A673 (cell line): Measurements from ENCODE around the gene F7.

Source experiments
- EZH2 ChIP-seq: fragments of 200-600 bp; sonication (generic); IDR thresholded peaks from 2 replicates; pipeline ENCODE4 v1.6.1; 2017; ENCODE audit warnings: borderline replicate concordance, low read depth, mild to moderate bottlenecking, mixed read lengths, antibody characterized with exemption, low read length; ENCODE audit not compliant: poor library complexity, severe bottlenecking
- TF ChIP-seq, protein P1 (sequence below): fragments of 300-800, 200-600 bp; sonication (generic); conservative IDR thresholded peaks from 2 replicates; pipeline ENCODE4 v1.5.1; 2017; ENCODE audit warnings: low read depth, mild to moderate bottlenecking, antibody characterized with exemption, low read length, moderate library complexity, mixed read lengths

GRCh38 chr13:113145911-113146598, 40.5 kb downstream of the F7 start:
- TF ChIP-seq EZH2 = no peak
- TF ChIP-seq, protein P1, sequence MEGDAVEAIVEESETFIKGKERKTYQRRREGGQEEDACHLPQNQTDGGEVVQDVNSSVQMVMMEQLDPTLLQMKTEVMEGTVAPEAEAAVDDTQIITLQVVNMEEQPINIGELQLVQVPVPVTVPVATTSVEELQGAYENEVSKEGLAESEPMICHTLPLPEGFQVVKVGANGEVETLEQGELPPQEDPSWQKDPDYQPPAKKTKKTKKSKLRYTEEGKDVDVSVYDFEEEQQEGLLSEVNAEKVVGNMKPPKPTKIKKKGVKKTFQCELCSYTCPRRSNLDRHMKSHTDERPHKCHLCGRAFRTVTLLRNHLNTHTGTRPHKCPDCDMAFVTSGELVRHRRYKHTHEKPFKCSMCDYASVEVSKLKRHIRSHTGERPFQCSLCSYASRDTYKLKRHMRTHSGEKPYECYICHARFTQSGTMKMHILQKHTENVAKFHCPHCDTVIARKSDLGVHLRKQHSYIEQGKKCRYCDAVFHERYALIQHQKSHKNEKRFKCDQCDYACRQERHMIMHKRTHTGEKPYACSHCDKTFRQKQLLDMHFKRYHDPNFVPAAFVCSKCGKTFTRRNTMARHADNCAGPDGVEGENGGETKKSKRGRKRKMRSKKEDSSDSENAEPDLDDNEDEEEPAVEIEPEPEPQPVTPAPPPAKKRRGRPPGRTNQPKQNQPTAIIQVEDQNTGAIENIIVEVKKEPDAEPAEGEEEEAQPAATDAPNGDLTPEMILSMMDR = no peak
